Eye (tissue), 1 donor: ENCODE measurements around the gene ASIP.
"Not testable (repeated sequence)": the region's sequence is repeated elsewhere in the genome, so short reads cannot be mapped to it uniquely, and the experiment has no call there.

Experiments
- DNase-seq: peaks from one replicate; pipeline ENCODE4 v3.0.0-alpha.2; 2015

Gene ASIP

DNA sequence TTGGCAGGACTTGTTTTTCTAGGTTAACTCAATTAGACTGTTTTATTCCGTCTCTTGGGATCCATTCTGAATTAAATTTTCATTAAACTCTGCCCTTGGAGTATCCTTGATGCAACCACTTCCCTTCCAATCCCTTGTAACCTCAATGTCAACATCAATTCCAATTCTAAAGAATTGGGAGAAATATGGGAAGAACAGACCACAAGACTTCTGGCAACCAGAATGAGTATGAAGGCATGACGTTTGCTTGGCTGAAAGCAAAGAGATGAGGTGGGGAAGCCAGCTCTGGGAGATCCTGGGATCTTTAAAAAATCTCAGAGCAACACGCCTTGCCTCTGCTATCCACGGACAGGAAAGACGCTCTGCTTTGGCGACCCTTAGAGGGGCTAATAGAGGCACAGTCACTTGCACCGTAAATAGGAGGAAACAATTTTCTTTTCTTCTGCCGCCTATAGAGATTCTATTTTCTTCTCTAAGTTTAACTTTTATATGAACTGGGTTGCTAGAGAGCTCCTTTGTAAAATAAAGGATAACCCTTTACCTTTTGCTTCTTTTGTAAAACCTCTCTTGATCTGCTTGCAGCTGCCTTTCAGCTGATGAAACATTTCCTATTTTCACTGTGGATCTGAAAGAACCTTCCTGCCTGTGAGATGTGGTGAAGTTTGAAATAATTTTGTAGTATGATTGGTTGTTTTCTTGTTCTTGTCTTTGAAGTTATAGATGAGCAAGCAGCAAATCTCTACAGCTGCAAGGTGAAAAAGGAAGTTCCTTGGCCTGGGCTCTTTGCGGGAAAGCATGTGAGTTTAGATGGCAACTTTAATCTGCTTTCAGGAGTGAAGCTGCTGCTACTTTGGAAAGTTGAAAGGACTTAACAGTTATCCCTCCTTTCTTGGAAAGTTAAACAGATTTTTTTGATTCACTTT lies at the start of gene ASIP:
Gene ASIP, plus strand, starts transcription at position 731 of the 923 bp plus-strand sequence. CDS start 18,952 bp downstream, outside the sequence.
- peak; percentile 36 for DNase-seq

- no peak for DNase-seq
Observed at GRCh38 chr20:34193051-34193450, 48.2 kb upstream of the ASIP start.

GRCh38 chr20:34199183-34199582 lies 42.0 kb upstream of the ASIP start:
- no peak for DNase-seq

GRCh38 chr20:34200023-34200422 lies 41.2 kb upstream of the ASIP start:
- DNase-seq = no peak

DNA sequence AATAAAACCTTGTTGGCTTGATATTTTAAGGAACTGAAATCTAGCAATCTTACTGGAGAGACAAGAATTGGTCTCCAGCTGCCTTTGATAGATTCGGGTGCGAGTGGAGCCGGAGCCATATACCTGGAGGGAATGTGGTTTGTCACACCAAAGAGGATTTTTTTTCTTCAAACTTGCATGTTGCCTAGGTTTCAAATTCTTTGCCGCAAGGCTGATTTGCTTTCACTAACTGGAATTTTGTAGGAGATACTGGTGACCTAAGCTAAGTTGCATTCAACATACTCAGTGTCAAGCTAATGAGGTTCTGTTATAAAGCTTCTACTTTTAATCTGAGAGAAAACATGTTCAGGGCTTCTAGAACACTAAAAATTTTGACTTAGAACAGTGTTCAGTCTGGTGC lies 39.7 kb upstream of the ASIP start:
- no peak for DNase-seq

DNA sequence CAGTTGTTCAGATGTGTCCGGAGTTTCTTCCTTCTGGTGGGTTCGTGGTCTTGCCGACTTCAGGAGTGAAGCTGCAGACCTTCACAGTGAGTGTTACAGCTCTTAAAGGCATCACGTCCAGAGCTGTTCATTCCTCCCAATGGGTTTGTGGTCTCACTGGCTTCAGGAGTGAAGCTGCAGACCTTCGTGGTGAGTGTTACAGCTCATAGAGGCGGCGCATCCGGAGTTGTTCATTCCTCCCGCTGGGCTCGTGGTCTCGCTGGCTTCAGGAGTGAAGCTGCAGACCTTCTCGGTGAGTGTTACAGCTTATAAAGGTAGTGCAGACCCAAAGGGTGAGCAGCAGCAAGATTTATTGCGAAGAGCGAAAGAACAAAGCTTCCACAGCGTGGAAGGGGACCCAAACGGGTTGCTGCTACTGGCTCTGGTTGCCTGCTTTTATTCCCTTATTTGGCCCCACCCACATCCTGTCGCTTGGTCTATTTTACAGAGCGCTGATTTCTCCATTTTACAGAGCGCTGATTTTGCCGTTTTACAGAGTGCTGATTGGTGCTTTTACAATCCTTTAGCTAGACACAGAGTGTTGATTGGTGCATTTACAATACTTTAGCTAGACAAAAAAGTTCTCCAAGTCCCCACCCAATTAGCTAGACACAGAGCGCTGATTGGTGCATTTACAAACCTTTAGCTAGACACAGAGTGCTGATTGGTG lies 35.9 kb upstream of the ASIP start:
- DNase-seq = not testable (repeated sequence)

- no peak for DNase-seq
Observed at GRCh38 chr20:34209111-34209510, 32.1 kb upstream of the ASIP start.

DNA sequence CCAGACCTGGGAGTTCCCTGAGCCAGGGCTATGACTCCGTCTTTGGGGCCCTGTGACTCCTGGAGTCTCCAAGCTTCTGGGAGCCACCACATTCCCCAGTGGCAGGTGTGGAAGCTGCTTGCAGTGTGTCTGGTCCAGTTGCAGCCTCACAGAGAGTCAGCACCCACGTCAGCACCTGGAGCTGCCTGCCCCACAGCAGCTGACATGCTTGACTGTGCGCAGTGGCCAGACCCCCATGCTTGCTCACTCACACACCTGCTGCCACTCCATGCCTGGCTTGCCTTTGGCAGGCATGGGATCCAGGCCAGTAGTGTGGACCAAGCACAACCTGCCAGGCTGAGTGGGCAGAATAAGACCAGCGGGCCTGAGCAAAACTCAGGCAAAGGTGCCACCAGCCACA lies 31.0 kb upstream of the ASIP start:
- no peak for DNase-seq

- DNase-seq = no peak
Observed at GRCh38 chr20:34211591-34211990, 29.6 kb upstream of the ASIP start.

DNA sequence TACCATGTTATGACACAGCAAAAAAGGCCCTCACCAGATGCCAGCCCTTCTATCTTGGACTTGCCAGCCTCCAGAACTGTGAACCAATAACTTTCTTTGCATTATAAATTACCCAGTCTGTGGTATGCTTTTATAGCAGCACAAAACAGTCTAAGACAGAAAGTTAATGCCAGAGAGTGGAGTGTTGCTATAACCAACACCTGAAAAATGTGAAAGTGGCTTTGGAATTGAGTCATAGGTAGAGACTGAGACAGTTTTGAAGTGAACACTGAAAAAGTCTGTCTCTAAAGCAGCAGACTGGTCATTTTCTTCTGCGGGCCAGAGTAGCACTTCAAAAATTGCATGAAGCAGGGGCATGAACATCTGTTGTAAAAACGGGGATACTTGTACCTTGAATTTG lies 28.0 kb upstream of the ASIP start:
- no peak for DNase-seq

DNA sequence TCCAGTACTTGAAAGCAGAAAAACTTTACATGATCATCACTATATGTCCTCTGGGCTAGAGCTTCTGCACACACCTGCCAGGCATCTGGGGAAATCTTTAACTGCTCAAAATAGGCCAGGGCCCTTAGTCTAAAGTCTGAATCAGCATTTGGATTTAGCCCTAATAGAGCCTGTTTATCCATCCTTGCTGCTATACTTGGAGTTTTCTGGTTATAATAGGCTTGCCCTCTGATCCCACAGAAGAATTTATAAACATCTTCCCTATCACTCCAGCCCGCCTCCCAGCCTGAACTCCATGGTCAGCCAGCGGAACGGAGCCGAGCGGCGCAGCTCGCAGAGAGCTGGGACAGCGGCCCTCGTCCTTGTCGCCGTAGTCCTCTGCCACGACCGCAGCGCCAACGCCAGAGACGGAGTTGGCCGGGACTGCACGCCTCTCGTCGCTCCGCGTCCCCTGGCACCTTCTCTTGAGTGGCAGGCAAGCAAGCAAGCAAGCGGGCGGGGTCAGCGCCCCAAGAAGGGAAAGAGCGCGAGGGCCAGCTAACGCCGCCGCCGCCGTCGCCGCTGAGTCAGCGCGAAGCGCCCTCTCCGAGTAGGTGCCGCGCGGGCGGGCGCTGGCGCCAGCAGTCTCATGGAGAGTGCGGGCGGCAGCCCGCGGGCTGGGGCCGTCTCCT lies 25.4 kb upstream of the ASIP start:
- peak; percentile 91 for DNase-seq

GRCh38 chr20:34216382-34216742 lies 24.9 kb upstream of the ASIP start:
- no peak for DNase-seq

DNA sequence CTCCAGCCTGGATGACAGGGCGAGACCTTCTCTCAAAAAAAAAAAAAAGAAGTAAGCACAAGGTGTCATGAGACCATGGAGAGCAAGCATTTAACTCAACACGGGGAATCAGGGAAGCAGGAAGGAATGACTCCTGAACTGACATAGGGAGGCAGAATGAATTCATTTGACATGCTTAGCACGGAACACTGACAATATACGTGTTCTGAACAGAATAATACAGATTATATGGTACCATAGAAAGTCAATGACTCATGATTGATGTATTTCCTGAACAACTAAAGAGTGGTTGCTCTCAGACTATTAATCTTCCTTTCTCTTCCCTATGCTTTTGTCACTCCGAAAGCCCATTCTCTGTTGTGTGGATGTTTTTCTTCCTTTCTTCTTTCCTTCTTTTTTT lies 20.7 kb upstream of the ASIP start:
- DNase-seq = no peak

- peak; percentile 16 for DNase-seq
Observed at GRCh38 chr20:34222208-34222607, 19.0 kb upstream of the ASIP start.

GRCh38 chr20:34224251-34224650 lies 17.0 kb upstream of the ASIP start:
- DNase-seq = not testable (repeated sequence)

- DNase-seq = no peak
Observed at GRCh38 chr20:34231634-34232033, 9.6 kb upstream of the ASIP start.

DNA sequence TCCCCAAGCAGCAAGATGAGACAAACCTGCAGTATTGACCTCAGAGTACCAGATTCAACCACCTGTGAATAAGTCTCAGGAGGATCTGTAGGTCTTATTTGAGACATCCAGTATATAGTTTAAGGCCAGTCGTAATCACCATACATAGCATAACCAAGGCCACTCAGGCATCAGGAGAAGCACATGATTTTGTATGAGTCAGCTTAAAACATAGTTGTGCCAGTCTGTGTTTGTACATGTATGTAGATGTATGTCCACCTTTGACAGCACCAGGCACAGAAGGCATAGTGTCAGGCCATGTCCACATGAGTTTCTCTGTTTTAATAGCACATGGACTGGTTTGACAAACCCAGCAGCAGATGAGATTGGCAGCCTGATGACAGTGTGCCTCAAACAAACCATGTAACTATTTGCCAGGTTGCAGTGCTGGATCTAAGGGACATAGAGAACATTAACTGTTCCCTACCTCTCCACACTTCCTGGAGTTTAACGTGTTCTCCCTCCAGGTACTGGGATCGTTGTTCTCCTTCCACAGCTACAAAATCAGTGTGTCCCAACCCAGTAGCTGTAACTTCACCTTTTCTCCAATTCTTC lies 8.6 kb upstream of the ASIP start:
- DNase-seq = no peak

DNA sequence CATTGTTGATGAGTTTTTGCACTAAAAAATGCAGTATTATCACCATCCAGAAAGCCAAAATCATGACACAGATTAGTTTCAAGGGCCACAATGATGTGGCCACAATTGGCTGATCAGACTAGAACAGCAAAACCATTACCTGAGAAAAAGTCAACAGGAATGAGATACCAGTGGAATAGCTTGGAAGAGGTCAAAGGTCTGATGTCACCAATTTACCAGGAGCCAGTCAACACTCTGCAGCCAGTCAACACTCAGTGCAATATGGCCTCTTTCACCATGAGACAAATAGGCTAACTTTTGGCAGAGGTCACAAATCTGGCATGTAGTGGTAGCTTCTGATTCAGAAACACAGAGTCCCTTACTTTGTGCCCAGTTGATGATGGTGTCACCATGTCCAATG lies 7.5 kb upstream of the ASIP start:
- DNase-seq = no peak

- DNase-seq = no peak
Observed at GRCh38 chr20:34235875-34236274, 5.3 kb upstream of the ASIP start.

DNA sequence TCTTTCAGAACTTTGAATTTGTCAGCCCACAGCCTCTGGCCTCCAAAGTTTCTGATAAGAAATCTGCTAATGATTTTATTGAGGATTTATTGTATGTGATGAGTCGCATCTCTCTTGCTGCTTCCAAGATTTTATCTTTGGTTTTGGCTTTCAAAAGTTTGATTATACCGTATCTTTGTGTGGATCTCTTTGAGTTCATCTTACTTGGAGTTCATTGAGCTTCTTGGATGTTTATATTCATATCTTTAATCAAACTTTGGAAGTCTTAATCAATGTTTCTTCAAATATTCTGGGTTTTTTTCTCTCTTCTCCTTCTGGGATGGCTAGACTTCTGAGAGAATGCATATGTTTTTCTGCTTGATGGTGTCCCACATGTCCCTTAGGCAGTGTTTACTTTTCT lies 3.3 kb upstream of the ASIP start:
- DNase-seq = no peak

- no peak for DNase-seq
Observed at GRCh38 chr20:34240121-34240520, 1.1 kb upstream of the ASIP start.

- DNase-seq = not testable (repeated sequence)
Observed at GRCh38 chr20:34242015-34242414, 792 bp downstream of the ASIP start.

- peak; percentile 37 for DNase-seq
Observed at GRCh38 chr20:34242879-34243278, 1.7 kb downstream of the ASIP start.
